K562 (cell line): ENCODE data around the gene RNASE7. TPM values are rescaled to one million over a fixed set of nuclear protein-coding genes. Genes with fewer than 3 reads are reported as not detected.

ENCODE experiments used
- ATAC-seq: fragments of 200-7000 bp; cut with Tn5 transposase; 3 replicates; pipeline ENCODE4 v1.9.1; 2020; ENCODE audit warnings: moderate library complexity
- BruUV-seq: library from RNA; stranded (reverse); fragments of 400-500 nt; replicated peaks from 2 replicates; lab custom pipeline; 2021; lab: Mats Ljungman, UMichigan
- CTCF ChIA-PET: fragments of 300-600 bp; formaldehyde crosslinking; extraction: SDS; loops from one replicate; lab custom pipeline; 2021; ENCODE audit warnings: low intra/inter-chr PET ratio; lab: Yijun Ruan, JAX
- POLR2A ChIA-PET: fragments of 300-600, 350-650 bp; sonication (Branson Sonifier 250); formaldehyde crosslinking; extraction: SDS; loops from one replicate; lab custom pipeline; 2021; ENCODE audit warnings: antibody characterized with exemption, inconsistent platforms; lab: Yijun Ruan, JAX
- DNase-seq, 4 experiments: peaks; one replicate each; pipeline versions ENCODE4 v3.0.0 to v3.0.0-alpha.2; 2011 to 2018; ENCODE audit warnings: low spot score in 3 of 4, mixed read lengths in 3 of 4; ENCODE audit errors: extremely low read depth in 1 of 4
- FAIRE-seq: peaks from 2 replicates; lab custom pipeline; 2011; peaks lifted over from hg19 to GRCh38; lab: Jason Lieb, UNC
- H2AFZ ChIP-seq: 2 replicates; pipeline ENCODE4 v1.6.0; 2011; ENCODE audit warnings: low read depth, low read length, control low read depth, inconsistent platforms
- H3K27ac ChIP-seq: fragments of 200-600 bp; 3 replicates; pipeline ENCODE4 v1.8.0; 2011; ENCODE audit warnings: low read depth, mild to moderate bottlenecking, control low read depth, inconsistent platforms, low read length, moderate library complexity, mixed read lengths; ENCODE audit errors: extremely low read depth
- H3K27me3 ChIP-seq, 2 experiments: fragments of 300-600 bp in 1 of 2; 2 replicates in 1 of 2; 3 replicates in 1 of 2; pipeline versions ENCODE4 v1.6.0 to v1.8.0; 2011; ENCODE audit warnings: inconsistent platforms in 2 of 2, low read length in 2 of 2, mild to moderate bottlenecking in 1 of 2, mixed read lengths in 1 of 2, moderate library complexity in 1 of 2; ENCODE audit not compliant: control insufficient read depth in 2 of 2, insufficient read depth in 2 of 2
- H3K36me3 ChIP-seq: fragments of 300-600 bp; 3 replicates; pipeline ENCODE4 v1.8.0; 2011; ENCODE audit warnings: mild to moderate bottlenecking, low read length, inconsistent platforms; ENCODE audit not compliant: control insufficient read depth, insufficient read depth
- H3K4me1 ChIP-seq, 2 experiments: fragments of 200-600 bp in 1 of 2; replicated peaks in 1 of 2; 2 replicates in 1 of 2; 3 replicates in 1 of 2; pipeline versions ENCODE4 v1.5.1 to v1.8.0; 2011; ENCODE audit warnings: inconsistent platforms in 2 of 2, low read length in 2 of 2, mild to moderate bottlenecking in 1 of 2, mixed read lengths in 1 of 2, moderate library complexity in 1 of 2; ENCODE audit not compliant: control insufficient read depth in 2 of 2, insufficient read depth in 2 of 2
- H3K4me2 ChIP-seq: 2 replicates; pipeline ENCODE4 v1.6.1; 2011; ENCODE audit warnings: low read length, control low read depth, inconsistent platforms, mixed read lengths; ENCODE audit not compliant: insufficient read depth
- H3K4me3 ChIP-seq: fragments of 200-600 bp; sonication (generic), shearing (Covaris generic); 2 replicates; pipeline ENCODE4 v1.5.1; 2016; ENCODE audit warnings: control low read depth, inconsistent platforms
- H3K79me2 ChIP-seq: fragments of 200-600 bp; 3 replicates; pipeline ENCODE4 v1.8.0; 2011; ENCODE audit warnings: low read length, inconsistent platforms; ENCODE audit not compliant: control insufficient read depth, insufficient read depth
- H3K9ac ChIP-seq, 2 experiments: 2 replicates each; pipeline versions ENCODE4 v1.6.0 to v1.6.1; 2011; ENCODE audit warnings: low read depth in 2 of 2, low read length in 2 of 2, control low read depth in 1 of 2, inconsistent platforms in 1 of 2, mild to moderate bottlenecking in 1 of 2, mixed read lengths in 1 of 2; ENCODE audit not compliant: insufficient read depth in 1 of 2
- H3K9me1 ChIP-seq: one replicate; pipeline ENCODE4 v1.6.0; 2011; ENCODE audit warnings: inconsistent platforms, mild to moderate bottlenecking, low read length, moderate library complexity; ENCODE audit not compliant: control insufficient read depth, insufficient read depth
- H3K9me3 ChIP-seq: replicated peaks from 2 replicates; pipeline ENCODE4 v1.5.1; 2011; ENCODE audit warnings: low read depth, low read length, inconsistent platforms; ENCODE audit not compliant: control insufficient read depth, insufficient read depth
- H4K20me1 ChIP-seq: replicated peaks from 2 replicates; pipeline ENCODE4 v1.6.1; 2011; ENCODE audit warnings: low read length, inconsistent platforms, mixed read lengths; ENCODE audit not compliant: control insufficient read depth, insufficient read depth
- ATF1 ChIP-seq, 2 experiments: fragments of 450-650 bp in 1 of 2; IDR thresholded peaks; 2 replicates each; pipeline ENCODE4 v1.6.1; 2016; ENCODE audit warnings: missing compliant biosample characterization in 1 of 2, missing genetic modification characterization in 1 of 2
- BRCA1 ChIP-seq, 2 experiments: fragments of 450-650 bp in 1 of 2; sonication (generic) in 1 of 2; formaldehyde crosslinking in 1 of 2; IDR thresholded peaks; 2 replicates each; pipeline versions ENCODE4 v1.5.0 to v1.6.1; 2017 to 2020; ENCODE audit warnings: mild to moderate bottlenecking in 1 of 2, missing genetic modification reagents in 1 of 2
- CBX3 ChIP-seq, 2 experiments: IDR thresholded peaks; 1 replicate in 1 of 2; 2 replicates in 1 of 2; pipeline ENCODE4 v1.6.1; 2012; ENCODE audit warnings: inconsistent platforms in 2 of 2, low read length in 2 of 2, borderline replicate concordance in 1 of 2, control low read depth in 1 of 2
- CREBBP ChIP-seq: IDR thresholded peaks from one replicate; pipeline ENCODE4 v1.6.1; 2012; ENCODE audit warnings: low read depth, mild to moderate bottlenecking, control low read depth, inconsistent platforms, low read length
- DACH1 ChIP-seq: fragments of 450-650 bp; IDR thresholded peaks from 2 replicates; pipeline ENCODE4 v1.6.1; 2018; ENCODE audit not compliant: partially characterized antibody
- HIVEP1 ChIP-seq: fragments of 250-450 bp; sonication (Bioruptor Pico); IDR thresholded peaks from 2 replicates; pipeline ENCODE4 v1.4.0; 2020; ENCODE audit warnings: mild to moderate bottlenecking
- PHB2 ChIP-seq: fragments of 450-650 bp; IDR thresholded peaks from 2 replicates; pipeline ENCODE4 v1.6.1; 2017; ENCODE audit warnings: low read depth
- RFX7 ChIP-seq: fragments of 250-450 bp; sonication (Bioruptor Pico); IDR thresholded peaks from 2 replicates; pipeline ENCODE4 v1.5.1; 2021; ENCODE audit warnings: mild to moderate bottlenecking
- SMAD1 ChIP-seq: fragments of 150-350 bp; IDR thresholded peaks from 2 replicates; pipeline ENCODE4 v1.6.1; 2014; ENCODE audit warnings: low read length, low read depth; ENCODE audit not compliant: partially characterized antibody
- STAT5A ChIP-seq: IDR thresholded peaks from 2 replicates; pipeline ENCODE4 v1.6.1; 2012; ENCODE audit warnings: low read length, inconsistent platforms, borderline replicate concordance
- THRAP3 ChIP-seq: fragments of 450-650 bp; IDR thresholded peaks from 2 replicates; pipeline ENCODE4 v1.6.1; 2016; ENCODE audit warnings: mild to moderate bottlenecking, inconsistent platforms, borderline replicate concordance
- ZNF24 ChIP-seq: fragments of 450-650 bp; IDR thresholded peaks from 2 replicates; pipeline ENCODE4 v1.6.1; 2016
- WGBS: fragments of 100-300 bp; shearing (Covaris generic); methylation state at CpG from one replicate; pipeline ENCODE4 v1.1.6; 2016; ENCODE audit warnings: low coverage, mixed read lengths; ENCODE audit not compliant: insufficient coverage; ENCODE audit errors: missing lambda C conversion rate; 5-methylcytosine and 5-hydroxymethylcytosine counted together
- in situ Hi-C: fragments of 300-500 bp; cut with MboI; formaldehyde crosslinking; loops from 4 replicates; pipeline ENCODE4 v1.15.0; 2018; ENCODE audit warnings: inconsistent platforms, mixed read lengths
- intact Hi-C: fragments of 100-400 bp; cut with micrococcal nuclease; formaldehyde crosslinking; loops from 2 replicates; pipeline ENCODE4 v1.14.2; 2022
- polyA plus RNA-seq, 8 experiments: library from polyadenylated mRNA; depleted of rRNA in 4 of 8; stranded (reverse) in 5 of 8; unstranded in 3 of 8; fragments of >200 nt; fragmentation: Nextera tagmentation in 2 of 8; fragmentation: Illumina TruSeq in 1 of 8; extraction: Ambion mirVana in 2 of 8; extraction: Trizol in 1 of 8; gene quantifications; 2 replicates each; pipeline versions ENCODE4 v1.2.1 to v1.2.3, GENCODE V29; 2011 to 2014; ENCODE audit warnings: inconsistent platforms in 1 of 8, missing spikeins in 1 of 8
- total RNA-seq, 7 experiments: library from RNA; depleted of rRNA in 6 of 7; stranded (reverse); fragments of >200 nt in 6 of 7; fragmentation: Illumina TruSeq in 2 of 7; extraction: Trizol in 2 of 7; gene quantifications; 2 replicates each; pipeline versions ENCODE4 v1.2.1 to v1.2.3, GENCODE V29; 2011 to 2021; ENCODE audit warnings: low replicate concordance in 1 of 7
- TF ChIP-seq, protein P1 (sequence below): fragments of 250-450 bp; sonication (Bioruptor Pico); IDR thresholded peaks from 2 replicates; pipeline ENCODE4 v1.9.0; 2021; ENCODE audit warnings: mild to moderate bottlenecking
- TF ChIP-seq, protein P2 (sequence below): fragments of 450-650 bp; formaldehyde crosslinking; conservative IDR thresholded peaks from 2 replicates; pipeline ENCODE4 v1.4.0; 2022; ENCODE audit warnings: mild to moderate bottlenecking, missing genetic modification characterization
- TF ChIP-seq, protein P3 (sequence below): fragments of 200-800 bp; sonication (Bioruptor generic); IDR thresholded peaks from 2 replicates; pipeline ENCODE4 v1.6.1; 2016; ENCODE audit warnings: missing genetic modification characterization, missing compliant biosample characterization
- TF ChIP-seq, protein P4 (sequence below): fragments of 250-450 bp; sonication (Bioruptor Pico); IDR thresholded peaks from 2 replicates; pipeline ENCODE4 v1.5.0; 2021

Gene RNASE7
- total and polyA plus RNA-seq, 9 of the 15 experiments (the other 6 are each of a cell fraction or from before 2014, with no cell fraction given), result not detected

DNA sequence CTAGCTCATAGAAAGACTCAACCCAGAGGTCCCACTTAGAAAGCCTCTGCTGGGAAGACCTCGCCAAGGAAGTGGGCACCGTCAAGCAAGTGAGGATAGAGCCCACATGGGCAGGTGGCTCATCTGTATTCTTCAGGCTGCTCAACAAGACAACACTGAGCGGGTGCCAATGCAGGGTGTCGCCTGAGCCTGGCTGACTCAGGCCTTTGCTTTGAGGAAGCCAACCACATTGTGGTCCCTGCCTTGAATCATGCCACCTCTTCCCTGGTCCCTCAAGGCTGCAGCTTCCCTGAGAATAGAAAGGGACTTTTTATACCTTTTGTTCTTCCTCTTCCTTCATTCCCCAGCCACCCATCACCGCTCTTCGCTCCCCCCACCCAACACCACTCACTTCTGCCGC lies 5.4 kb upstream of the RNASE7 start:
- H3K4me3 ChIP-seq, result no peak overlapping the region
- DNase-seq (no peak), FAIRE-seq (no peak), ATAC-seq (no peak)
- no peak overlapping the region for H3K4me2 ChIP-seq
- WGBS, result 72% methylated on average over 4 of the region's 7 CpGs
- H3K4me1 ChIP-seq, result peaks cover 0 to 10% of the 10 kb centered on the region in 2 experiments; a peak in 3 of 5 replicates
- no peaks in the 10 kb centered on the region for H3K9me1 ChIP-seq
- intact Hi-C loops, result loop anchor here (5.0 kb wide), 1 partner anchor 339 kb away; no protein-coding TSS in a partner anchor
- POLR2A ChIA-PET, result interaction anchor here (0.6 to 1.0 kb wide), 4 partner anchors 10 to 64 kb away, joined by 3 to 4 read pairs (median 3); no protein-coding TSS in a partner anchor
- no peak overlapping the region for H3K27ac ChIP-seq
- no peaks in the 10 kb centered on the region for H4K20me1 ChIP-seq
- BruUV-seq, result no TSS peak
- H2AFZ ChIP-seq, result no peak overlapping the region
- no peak overlapping the region for H3K9ac ChIP-seq
- H3K79me2 ChIP-seq, result no peaks in the 10 kb centered on the region
- no peaks in the 10 kb centered on the region for H3K27me3 ChIP-seq
- CTCF ChIA-PET, result no interaction called here
- in situ Hi-C loops, result no loop called here
- H3K9me3 ChIP-seq, result no peaks in the 10 kb centered on the region
- no peaks in the 10 kb centered on the region for H3K36me3 ChIP-seq
- no peak for TF ChIP-seq CBX3 (IDR thresholded peaks at IDR 0.05; ENCODE audit: borderline replicate concordance in 1 of 2, low read length in 2 of 2)
- no peak for TF ChIP-seq ATF1 (CRISPR knock-in tag; IDR thresholded peaks at IDR 0.05)
- no peak for TF ChIP-seq ATF1 (tag; IDR thresholded peaks at IDR 0.05)
- TF ChIP-seq, protein P1, sequence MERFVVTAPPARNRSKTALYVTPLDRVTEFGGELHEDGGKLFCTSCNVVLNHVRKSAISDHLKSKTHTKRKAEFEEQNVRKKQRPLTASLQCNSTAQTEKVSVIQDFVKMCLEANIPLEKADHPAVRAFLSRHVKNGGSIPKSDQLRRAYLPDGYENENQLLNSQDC (CRISPR knock-in tag), result no peak
- no peak for TF ChIP-seq PHB2
- TF ChIP-seq, protein P2, sequence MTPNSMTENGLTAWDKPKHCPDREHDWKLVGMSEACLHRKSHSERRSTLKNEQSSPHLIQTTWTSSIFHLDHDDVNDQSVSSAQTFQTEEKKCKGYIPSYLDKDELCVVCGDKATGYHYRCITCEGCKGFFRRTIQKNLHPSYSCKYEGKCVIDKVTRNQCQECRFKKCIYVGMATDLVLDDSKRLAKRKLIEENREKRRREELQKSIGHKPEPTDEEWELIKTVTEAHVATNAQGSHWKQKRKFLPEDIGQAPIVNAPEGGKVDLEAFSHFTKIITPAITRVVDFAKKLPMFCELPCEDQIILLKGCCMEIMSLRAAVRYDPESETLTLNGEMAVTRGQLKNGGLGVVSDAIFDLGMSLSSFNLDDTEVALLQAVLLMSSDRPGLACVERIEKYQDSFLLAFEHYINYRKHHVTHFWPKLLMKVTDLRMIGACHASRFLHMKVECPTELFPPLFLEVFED (CRISPR knock-in tag), result no peak
- TF ChIP-seq DACH1, result no peak
- TF ChIP-seq, protein P3, sequence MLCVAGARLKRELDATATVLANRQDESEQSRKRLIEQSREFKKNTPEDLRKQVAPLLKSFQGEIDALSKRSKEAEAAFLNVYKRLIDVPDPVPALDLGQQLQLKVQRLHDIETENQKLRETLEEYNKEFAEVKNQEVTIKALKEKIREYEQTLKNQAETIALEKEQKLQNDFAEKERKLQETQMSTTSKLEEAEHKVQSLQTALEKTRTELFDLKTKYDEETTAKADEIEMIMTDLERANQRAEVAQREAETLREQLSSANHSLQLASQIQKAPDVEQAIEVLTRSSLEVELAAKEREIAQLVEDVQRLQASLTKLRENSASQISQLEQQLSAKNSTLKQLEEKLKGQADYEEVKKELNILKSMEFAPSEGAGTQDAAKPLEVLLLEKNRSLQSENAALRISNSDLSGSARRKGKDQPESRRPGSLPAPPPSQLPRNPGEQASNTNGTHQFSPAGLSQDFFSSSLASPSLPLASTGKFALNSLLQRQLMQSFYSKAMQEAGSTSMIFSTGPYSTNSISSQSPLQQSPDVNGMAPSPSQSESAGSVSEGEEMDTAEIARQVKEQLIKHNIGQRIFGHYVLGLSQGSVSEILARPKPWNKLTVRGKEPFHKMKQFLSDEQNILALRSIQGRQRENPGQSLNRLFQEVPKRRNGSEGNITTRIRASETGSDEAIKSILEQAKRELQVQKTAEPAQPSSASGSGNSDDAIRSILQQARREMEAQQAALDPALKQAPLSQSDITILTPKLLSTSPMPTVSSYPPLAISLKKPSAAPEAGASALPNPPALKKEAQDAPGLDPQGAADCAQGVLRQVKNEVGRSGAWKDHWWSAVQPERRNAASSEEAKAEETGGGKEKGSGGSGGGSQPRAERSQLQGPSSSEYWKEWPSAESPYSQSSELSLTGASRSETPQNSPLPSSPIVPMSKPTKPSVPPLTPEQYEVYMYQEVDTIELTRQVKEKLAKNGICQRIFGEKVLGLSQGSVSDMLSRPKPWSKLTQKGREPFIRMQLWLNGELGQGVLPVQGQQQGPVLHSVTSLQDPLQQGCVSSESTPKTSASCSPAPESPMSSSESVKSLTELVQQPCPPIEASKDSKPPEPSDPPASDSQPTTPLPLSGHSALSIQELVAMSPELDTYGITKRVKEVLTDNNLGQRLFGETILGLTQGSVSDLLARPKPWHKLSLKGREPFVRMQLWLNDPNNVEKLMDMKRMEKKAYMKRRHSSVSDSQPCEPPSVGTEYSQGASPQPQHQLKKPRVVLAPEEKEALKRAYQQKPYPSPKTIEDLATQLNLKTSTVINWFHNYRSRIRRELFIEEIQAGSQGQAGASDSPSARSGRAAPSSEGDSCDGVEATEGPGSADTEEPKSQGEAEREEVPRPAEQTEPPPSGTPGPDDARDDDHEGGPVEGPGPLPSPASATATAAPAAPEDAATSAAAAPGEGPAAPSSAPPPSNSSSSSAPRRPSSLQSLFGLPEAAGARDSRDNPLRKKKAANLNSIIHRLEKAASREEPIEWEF (CRISPR knock-in tag), result no peak
- no peak for TF ChIP-seq CREBBP
- no peak for TF ChIP-seq HIVEP1 (CRISPR knock-in tag)
- TF ChIP-seq ZNF24, result no peak
- no peak for TF ChIP-seq THRAP3
- TF ChIP-seq, protein P4, sequence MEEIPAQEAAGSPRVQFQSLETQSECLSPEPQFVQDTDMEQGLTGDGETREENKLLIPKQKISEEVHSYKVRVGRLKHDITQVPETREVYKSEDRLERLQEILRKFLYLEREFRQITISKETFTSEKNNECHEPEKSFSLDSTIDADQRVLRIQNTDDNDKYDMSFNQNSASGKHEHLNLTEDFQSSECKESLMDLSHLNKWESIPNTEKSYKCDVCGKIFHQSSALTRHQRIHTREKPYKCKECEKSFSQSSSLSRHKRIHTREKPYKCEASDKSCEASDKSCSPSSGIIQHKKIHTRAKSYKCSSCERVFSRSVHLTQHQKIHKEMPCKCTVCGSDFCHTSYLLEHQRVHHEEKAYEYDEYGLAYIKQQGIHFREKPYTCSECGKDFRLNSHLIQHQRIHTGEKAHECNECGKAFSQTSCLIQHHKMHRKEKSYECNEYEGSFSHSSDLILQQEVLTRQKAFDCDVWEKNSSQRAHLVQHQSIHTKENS (CRISPR knock-in tag), result no peak
- TF ChIP-seq SMAD1, result no peak
- no peak for TF ChIP-seq RFX7 (CRISPR knock-in tag)
- no peak for TF ChIP-seq BRCA1 (IDR thresholded peaks at IDR 0.05)
- no peak for TF ChIP-seq BRCA1 (CRISPR knock-in tag; IDR thresholded peaks at IDR 0.05)
- no peak for TF ChIP-seq STAT5A
